Rectal smooth muscle tissue (tissue), 1 donor: Measurements from ENCODE around the gene MFRP.

Experiments used
- H3K27ac ChIP-seq: one replicate; pipeline ENCODE4 v1.7.0; 2013; ENCODE audit warnings: low read depth, low read length, inconsistent platforms
- H3K27me3 ChIP-seq: one replicate; pipeline ENCODE4 v1.7.0; 2013; ENCODE audit warnings: low read length; ENCODE audit not compliant: control insufficient read depth, insufficient read depth
- H3K36me3 ChIP-seq: one replicate; pipeline ENCODE4 v1.7.0; 2013; ENCODE audit warnings: low read length; ENCODE audit not compliant: control insufficient read depth, insufficient read depth
- H3K4me1 ChIP-seq: one replicate; pipeline ENCODE4 v1.7.0; 2013; ENCODE audit warnings: low read length; ENCODE audit not compliant: control insufficient read depth, insufficient read depth
- H3K4me3 ChIP-seq: one replicate; pipeline ENCODE4 v1.7.0; 2013; ENCODE audit warnings: low read length
- H3K9ac ChIP-seq: one replicate; pipeline ENCODE4 v1.7.0; 2013; ENCODE audit warnings: low read length

The MFRP gene

DNA sequence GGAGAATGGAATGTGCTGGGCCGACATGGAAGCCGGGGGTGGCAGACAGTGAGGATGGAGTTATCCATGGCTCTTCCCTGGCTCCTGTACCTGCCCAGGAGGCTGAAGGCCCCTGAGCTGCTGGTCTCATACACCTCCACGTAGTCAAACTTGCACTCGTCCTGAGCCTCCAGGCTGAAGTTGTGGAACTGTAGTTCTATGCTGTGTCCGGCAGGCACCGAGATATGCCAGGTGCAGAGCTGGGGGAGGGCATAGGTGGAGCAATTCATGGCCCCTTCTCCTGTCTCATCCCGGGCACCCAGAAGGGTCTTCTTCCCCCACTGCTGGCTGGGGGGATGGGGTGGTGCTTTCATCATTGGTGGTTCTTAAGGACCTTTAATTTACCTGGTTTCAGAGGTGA lies 2.8 kb downstream of the MFRP start:
- no peaks in the 10 kb centered on the region for H3K36me3 ChIP-seq
- no peak overlapping the region for H3K4me3 ChIP-seq
- H3K4me1 ChIP-seq: peaks cover 14% of the 10 kb centered on the region
- H3K27ac ChIP-seq: no peak overlapping the region
- peaks cover 19% of the 10 kb centered on the region for H3K27me3 ChIP-seq
- no peak overlapping the region for H3K9ac ChIP-seq

- Histone ChIP-seq H3K27me3 (peaks cover 19% of the 10 kb centered on the region), H3K4me1 (peaks cover 20% of the 10 kb centered on the region), H3K4me3 (no peak overlapping the region), H3K36me3 (no peaks in the 10 kb centered on the region), H3K9ac (no peak overlapping the region), H3K27ac (no peak overlapping the region)
Measured at GRCh38 chr11:119342362-119343130, 4.0 kb downstream of the MFRP start.

GRCh38 chr11:119342023-119342300 lies 4.5 kb downstream of the MFRP start:
- no peak overlapping the region for H3K4me3 ChIP-seq
- H3K27ac ChIP-seq: no peak overlapping the region
- H3K36me3 ChIP-seq: no peaks in the 10 kb centered on the region
- H3K27me3 ChIP-seq: peaks cover 19% of the 10 kb centered on the region
- H3K4me1 ChIP-seq: peaks cover 20% of the 10 kb centered on the region
- no peak overlapping the region for H3K9ac ChIP-seq

GRCh38 chr11:119341222-119342022 lies 5.1 kb downstream of the MFRP start:
- Histone ChIP-seq H3K4me3 (peak overlapping the region; percentile 59), H3K9ac (no peak overlapping the region), H3K27me3 (peaks cover 19% of the 10 kb centered on the region), H3K36me3 (no peaks in the 10 kb centered on the region), H3K27ac (peak overlapping the region; percentile 73), H3K4me1 (peaks cover 20% of the 10 kb centered on the region)

DNA sequence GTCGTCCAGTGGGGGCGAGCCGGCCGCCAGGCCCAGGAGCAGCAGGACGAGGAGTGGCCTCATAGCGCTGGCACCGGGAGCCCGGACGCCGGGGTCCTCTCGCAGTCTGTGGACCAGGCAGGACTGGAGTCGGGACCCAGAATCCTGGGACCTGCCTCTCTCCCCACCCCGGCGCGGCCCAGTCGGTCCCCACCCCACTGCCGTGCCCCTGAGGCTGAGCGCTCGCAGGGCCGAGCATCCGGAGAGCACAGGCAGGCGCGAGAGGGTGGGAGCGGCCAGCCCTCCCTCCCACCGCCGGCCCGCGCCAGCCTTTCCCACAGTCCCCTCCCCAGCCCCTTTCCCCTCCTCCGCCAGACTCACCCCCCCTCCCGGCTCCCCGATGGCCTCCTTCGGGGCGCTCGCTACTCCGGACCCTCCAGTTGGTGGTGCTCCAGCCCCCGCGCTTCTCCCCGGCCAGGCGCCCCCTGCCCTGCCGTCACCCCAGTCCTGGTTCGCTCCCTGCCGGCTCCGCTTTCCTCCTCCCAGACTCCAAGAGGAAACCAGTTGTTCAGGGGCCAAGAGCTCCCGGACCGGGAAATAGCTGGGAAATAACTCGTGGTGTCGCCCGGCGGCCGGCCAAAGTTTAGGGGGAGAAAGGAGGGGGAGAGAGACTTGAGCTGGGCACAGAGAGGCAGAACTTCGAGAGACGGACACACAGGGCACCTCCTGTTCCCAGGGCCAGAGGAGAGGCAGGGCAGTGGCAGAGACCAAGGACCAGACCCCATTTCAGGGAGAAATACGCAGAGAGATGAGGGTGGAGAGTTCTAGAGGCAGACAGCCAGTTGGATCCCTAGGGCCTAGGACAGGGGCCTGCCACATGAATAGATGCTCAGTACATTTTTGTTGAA lies 5.9 kb downstream of the MFRP start, which contains the start of gene C1QTNF5:
C1QTNF5 (minus strand) TSS at position 549 of the 887 bp plus-strand sequence; CDS start at position 63, 486 bp downstream.
- Histone ChIP-seq H3K27ac (peak within 1 kb of the TSS; percentile 73), H3K27me3 (peaks cover 19% of the 10 kb centered on the region), H3K9ac (peak within 1 kb of the TSS; percentile 25)

GRCh38 chr11:119339589-119340334 lies 6.7 kb downstream of the MFRP start:
- Histone ChIP-seq H3K4me3 (peak overlapping the region; percentile 59), H3K4me1 (peaks cover 27% of the 10 kb centered on the region), H3K27me3 (peaks cover 14% of the 10 kb centered on the region), H3K9ac (peak overlapping the region; percentile 25), H3K27ac (peak overlapping the region; percentile 73), H3K36me3 (no peaks in the 10 kb centered on the region)

More for the DNA sequence above, 5.9 kb downstream of the MFRP start, which contains the start of gene C1QTNF5:
- peak within 1 kb of the TSS; percentile 59 for H3K4me3 ChIP-seq
- peaks cover 20% of the 10 kb centered on the region for H3K4me1 ChIP-seq
- no peaks in the 10 kb centered on the region for H3K36me3 ChIP-seq

DNA sequence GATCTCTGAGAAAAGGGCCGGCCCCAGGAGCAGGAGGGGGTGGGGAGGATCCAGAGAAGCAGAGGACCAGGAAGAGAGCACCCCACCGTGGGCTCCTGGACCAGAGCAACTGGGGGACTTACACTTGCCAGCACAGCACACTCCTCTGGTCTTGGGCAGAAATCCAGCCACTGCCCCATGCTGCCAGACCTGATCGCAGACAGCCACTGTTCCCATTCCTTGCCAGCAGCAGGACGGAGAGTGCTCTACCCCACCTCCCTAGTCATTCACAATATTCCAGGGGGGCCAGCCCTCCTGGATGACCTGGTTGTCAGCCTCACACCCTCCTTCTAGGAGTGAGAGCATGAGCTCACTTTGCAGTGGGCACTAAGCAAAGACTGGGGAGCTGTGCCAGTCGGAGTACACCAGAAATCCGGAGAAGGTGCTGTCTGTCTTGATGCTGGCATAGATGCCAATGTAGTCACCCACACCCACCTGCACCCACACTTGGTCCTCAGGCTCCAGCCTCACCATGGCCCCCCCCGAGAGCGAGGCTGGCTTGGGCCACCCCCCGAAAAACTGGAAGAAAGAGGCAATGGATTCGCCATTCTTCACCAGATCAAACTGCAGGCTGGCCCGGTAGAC lies 7.4 kb downstream of the MFRP start:
- peak overlapping the region; percentile 59 for H3K4me3 ChIP-seq
- no peaks in the 10 kb centered on the region for H3K36me3 ChIP-seq
- H3K9ac ChIP-seq: no peak overlapping the region
- H3K27ac ChIP-seq: peak overlapping the region; percentile 46
- H3K27me3 ChIP-seq: peaks cover 14% of the 10 kb centered on the region
- peaks cover 27% of the 10 kb centered on the region for H3K4me1 ChIP-seq

GRCh38 chr11:119338318-119338890 lies 8.1 kb downstream of the MFRP start:
- Histone ChIP-seq H3K4me1 (peaks cover 27% of the 10 kb centered on the region), H3K9ac (no peak overlapping the region), H3K27ac (peak overlapping the region; percentile 46), H3K36me3 (no peaks in the 10 kb centered on the region), H3K4me3 (peak overlapping the region; percentile 59), H3K27me3 (peaks cover 11% of the 10 kb centered on the region)

DNA sequence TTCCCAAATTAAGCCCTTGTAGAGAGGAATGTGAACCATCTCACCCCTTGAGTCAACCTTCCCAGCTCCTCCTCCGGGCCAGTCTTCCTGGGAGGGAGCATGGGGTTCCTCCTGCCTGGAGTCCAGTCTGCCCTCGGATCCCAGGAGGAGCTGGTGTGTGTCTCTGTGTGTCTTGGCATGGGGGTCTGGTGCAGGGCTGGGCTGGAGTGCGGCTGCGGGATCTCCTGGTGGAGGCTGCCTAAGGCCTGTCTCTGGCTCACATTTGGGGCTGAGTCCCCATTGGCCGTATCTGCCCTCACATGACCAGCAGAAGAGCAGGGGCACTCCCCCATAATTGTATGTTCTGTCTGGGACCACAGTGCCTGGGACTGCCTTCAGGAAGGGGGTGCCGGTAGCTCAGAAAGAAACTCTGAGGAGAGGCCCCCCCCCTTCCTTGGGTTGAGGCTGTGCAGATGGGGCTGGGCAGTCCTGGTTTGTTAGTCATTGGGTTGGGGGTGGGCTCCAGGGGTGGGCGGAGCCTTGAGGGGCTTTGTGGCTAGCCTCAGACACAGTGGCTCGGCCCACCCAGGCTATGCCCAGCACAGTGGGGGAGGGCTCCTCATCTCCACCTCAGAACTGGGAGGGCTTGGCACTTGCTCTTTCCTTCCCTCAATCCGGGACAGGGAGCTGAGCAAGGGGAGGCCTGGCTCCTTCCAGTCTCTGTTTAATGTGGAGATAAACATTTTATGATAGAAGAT lies 8.8 kb downstream of the MFRP start:
- Histone ChIP-seq H3K4me1 (peaks cover 27% of the 10 kb centered on the region), H3K9ac (no peak overlapping the region), H3K4me3 (no peak overlapping the region), H3K36me3 (no peaks in the 10 kb centered on the region), H3K27me3 (peaks cover 10% of the 10 kb centered on the region), H3K27ac (peak overlapping the region; percentile 44)

- Histone ChIP-seq H3K9ac (no peak overlapping the region), H3K4me1 (peaks cover 27% of the 10 kb centered on the region), H3K27me3 (peaks cover 10% of the 10 kb centered on the region), H3K4me3 (no peak overlapping the region), H3K36me3 (no peaks in the 10 kb centered on the region), H3K27ac (no peak overlapping the region)
Measured at GRCh38 chr11:119336744-119337469, 9.6 kb downstream of the MFRP start.
